HG02678 (cell line): ENCODE data around the gene UNC5A.

ENCODE experiments used
- ATAC-seq: cut with Tn5 transposase; IDR thresholded peaks from one replicate; pipeline ENCODE4 v1.9.1; 2021; ENCODE audit warnings: mild to moderate bottlenecking, moderate library complexity; ENCODE audit not compliant: unreplicated experiment

UNC5A gene

GRCh38 chr5:176799488-176799887, 10.9 kb upstream of the UNC5A start:
- ATAC-seq, result no peak

DNA sequence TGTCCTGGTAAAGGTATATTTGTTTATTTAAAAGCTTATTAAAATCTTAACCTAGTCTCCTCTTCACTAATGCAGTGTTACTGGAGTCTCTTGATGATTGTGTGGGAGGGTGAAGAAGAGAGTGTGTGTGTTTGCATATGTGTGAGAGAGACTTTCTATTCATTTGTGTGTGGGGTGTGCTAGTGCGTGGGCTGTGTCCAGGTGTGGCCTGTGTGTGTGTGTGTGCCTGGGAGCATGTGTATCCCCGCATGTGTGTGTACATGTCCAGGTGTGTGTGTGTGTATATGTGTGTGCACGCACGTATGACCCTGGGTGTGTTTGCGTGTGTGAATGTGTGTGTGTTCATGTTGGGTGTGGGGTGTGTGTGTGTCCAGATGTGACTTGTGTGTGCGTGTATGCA, 10.3 kb upstream of the UNC5A start:
- no peak for ATAC-seq

DNA sequence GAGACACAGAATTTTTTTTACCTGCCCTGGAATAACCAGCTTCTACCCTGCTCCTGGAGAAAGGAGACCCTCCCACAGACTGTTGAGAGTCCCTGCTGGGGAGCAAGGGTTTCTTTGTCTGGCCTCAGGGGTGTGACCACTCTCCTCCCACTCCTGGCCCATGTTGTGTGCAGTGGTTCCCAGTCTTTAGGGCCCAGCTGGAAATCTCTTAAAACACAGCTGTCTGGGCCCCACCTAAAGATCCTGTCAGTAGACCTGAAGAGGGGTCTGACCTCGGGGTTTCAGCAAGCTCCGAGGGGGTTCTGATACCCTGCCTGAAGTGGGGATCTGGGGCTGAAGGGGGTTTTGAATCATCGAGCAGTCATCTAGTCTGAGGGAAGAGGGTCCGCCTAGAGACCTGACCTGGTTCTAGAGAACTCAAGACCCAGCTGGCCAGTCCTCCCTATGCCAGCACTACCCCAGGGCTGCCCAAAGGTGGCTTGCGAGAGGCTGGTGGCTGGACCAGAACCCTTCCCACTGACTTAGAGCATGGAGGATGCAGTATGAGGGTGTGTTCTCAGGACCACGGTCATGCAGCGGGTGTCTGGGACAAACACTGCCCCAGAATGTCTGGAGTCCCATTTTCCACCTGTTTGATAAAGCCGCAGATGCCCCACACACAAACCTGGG, 8.1 kb upstream of the UNC5A start:
- no peak for ATAC-seq

GRCh38 chr5:176803068-176803942, 7.1 kb upstream of the UNC5A start:
- no peak for ATAC-seq

DNA sequence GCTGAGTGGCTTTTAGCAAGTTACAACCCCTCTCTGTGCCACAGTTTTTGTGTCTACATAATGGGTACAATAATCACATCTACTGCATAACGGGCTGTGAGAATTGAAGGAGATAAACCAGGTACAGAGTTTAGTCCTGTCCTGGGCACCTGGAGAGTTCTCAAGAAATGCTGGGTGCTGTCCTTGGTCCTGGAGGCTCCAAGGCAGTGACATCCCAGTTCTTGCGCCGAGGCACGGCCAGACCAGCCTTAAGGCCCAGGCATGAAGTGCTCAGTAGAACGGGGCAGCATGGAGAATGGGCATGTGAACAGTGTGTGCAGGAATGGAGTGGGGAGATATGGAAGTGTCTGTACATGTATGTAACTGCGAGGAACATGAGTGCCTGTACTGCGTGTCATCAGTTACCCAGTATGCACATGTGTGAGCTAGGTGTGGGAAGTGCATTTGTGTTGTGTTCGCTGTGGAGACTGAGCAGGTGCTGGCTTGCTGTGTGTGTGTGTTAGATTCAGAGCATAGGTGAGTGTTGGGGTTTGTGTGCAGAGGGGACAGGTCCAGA, 6.3 kb upstream of the UNC5A start:
- ATAC-seq, result no peak

DNA sequence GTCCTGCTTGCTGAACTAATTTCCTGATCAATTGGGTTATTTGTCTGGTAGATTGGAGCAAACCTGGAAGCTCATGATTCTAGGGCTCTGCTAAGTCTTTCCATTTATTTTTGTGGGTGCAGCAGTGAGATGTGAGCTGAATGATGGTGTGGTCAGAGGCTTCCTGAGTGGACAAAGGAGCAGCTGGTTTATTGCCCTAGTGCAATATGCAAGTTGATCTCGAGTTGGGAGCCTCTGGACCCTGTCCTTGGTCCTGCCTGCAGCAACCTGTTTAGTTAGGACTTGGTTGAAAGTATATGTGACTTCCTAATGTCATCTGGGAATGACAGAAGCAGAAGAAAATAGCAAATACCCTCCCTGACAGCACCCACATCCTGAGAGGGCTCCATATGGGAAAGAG, 4.2 kb upstream of the UNC5A start:
- ATAC-seq, result no peak

GRCh38 chr5:176809544-176810080, 747 bp upstream of the UNC5A start:
- ATAC-seq, result no peak

- ATAC-seq, result no peak
These were observed 535 bp downstream of the UNC5A start for GRCh38 chr5:176810687-176811501.

DNA sequence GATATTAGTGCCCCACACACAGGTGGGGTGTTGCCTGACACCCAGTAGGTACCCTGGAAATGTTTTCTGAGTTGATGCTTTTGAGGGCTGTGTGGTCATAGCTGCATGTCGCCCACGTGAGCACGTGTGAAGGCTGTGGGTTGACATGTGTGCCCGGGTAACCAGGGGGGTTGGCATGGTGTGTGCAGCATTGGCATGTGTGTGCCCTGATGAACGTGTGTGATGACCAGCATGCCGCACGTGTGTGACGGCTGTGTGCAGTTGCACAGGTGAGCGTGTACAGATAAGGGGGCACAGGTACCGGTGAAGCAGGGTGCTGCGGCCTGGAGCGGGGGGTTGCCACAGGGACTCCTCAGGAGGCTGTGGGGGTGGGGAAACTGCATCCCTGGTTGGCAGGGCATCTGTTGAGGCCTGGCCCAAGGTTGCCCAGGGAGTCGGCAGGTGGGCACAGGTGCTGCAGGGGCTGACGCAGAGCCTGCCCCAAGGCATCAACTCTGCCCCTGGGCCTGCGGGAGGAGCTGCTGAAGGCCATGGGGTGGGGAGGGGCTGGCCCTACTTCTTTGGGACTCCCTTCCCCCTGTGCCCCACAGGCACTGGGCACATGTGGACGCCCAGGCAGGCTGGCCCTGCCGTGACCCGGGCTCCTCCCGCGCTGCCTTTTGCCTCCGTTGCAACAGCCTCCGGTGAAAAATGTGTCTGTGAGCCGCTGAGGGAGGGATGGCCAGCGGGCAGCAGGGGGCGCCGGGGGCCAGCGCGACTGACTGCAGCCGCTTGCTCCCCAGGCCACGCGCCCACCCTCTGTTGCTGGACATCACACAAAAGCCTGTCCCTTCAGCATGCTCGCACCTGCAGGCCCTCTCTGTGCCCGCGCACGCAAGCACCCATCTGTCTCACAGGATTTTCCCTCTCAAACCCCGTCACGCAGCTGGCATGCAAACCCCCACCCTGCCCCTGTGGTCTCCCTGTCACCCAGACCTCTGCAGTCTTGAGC, 2.2 kb downstream of the UNC5A start:
- ATAC-seq, result no peak

GRCh38 chr5:176813587-176814312, 3.4 kb downstream of the UNC5A start:
- ATAC-seq, result no peak

- no peak for ATAC-seq
These were observed 3.9 kb downstream of the UNC5A start for GRCh38 chr5:176814313-176814685.

DNA sequence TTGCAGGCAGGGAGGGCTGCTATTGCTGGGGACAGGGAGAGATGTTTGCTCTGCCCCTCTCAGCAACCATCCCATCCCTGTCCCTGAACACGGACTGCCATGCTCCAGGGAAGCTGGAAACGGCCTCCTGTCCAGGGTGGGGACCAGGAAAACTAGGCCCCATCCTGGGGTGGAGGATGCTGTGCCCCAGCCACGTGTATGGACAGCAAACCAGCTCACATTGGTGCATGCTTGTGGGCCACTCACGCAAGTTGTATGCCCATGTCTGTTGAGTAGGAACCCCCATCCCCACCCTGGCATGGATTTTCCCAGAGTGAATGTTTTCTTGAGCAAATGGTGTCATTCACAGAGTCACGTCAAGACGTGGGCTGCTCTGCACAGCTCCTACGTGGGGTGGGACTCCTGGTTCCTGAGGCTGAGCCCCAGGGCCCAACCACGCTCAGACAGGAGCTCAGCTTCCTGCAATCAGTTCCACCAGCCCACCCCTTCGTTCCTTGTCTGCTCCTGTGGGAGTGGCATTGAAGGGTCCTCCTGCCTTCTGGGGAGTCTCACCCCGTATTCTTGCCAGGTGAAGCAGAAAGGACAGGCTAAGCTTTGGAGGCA, 4.6 kb downstream of the UNC5A start:
- no peak for ATAC-seq

- no peak for ATAC-seq
These were observed 5.8 kb downstream of the UNC5A start for GRCh38 chr5:176816043-176816745.

DNA sequence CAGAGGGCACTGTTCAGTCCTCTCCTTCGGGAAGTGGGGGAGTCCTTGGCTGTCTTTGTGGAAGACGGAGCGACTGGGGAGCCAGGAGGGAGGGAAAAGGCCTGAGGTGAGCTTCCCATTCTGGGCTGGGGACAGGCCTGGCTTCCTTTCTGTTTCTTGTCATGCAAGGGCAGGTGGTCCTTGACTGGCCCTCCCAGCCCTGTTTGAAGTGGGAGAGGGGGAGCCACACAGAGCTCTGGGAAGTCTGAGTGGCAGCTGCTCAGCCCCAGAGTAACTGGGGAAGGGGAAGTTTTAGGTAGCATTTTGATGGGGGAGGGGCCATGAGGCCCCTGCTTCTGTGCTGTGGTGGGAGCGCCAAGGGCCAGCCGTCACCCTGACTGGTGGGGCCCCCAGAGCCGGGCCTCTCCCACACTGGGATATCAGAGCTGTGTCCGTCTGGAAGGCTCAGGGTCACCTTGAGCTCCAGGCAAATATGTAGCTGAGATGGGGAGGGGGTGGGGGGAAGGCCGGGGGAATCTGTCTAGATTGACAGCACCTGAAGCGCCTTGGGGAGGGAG, 6.5 kb downstream of the UNC5A start:
- ATAC-seq, result no peak

DNA sequence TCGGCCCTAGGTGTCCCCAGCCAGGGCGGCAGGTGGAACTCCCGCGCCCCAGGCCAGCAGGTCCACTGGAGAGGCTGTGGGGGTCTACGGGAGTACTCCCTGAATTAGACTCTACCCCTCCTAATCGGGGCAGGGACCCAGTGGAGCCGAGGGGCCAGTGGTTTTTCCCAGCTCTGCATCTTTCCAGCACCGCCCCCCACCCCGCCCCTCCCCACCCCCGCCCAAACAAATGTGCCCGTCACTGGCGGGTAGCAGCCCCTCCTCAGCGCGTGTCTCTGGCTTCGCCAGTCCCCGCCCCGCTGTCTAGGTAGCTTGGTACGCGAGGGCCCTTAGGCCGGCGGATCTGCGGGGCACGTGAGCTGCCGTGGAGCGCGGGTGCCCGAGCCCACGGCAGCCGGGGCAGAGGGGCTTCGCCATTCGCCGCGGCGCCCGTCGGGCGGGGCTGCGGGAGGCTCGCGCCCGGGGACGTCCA, 7.0 kb downstream of the UNC5A start:
- ATAC-seq, result no peak

DNA sequence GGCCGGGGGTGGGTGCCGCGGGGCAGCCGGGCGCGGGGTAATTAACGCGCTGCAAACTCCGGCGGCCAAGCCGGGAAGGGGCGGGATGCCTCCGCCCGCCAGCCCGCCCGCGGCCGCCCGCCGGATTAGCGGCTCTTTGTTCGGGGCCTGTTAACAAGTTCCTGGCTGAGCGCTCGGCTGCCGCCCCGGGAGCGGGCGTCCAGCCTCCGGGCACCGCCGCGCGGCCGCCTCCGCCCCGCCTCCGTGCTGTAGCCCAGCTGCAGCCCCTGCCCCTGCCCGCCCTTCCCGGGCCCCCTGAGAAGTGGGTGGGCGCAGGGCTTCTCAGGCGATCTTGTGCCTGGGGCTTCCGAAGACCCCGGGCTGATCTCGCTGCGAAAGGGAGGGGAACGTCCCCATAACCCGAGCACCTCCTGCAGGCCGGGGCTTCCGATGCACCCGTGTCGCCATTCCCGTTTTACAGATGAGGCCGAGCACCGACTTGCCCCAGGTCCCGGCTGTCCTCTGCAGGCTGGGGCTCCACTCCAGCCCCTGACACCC, 7.5 kb downstream of the UNC5A start:
- peak; percentile 28 for ATAC-seq

DNA sequence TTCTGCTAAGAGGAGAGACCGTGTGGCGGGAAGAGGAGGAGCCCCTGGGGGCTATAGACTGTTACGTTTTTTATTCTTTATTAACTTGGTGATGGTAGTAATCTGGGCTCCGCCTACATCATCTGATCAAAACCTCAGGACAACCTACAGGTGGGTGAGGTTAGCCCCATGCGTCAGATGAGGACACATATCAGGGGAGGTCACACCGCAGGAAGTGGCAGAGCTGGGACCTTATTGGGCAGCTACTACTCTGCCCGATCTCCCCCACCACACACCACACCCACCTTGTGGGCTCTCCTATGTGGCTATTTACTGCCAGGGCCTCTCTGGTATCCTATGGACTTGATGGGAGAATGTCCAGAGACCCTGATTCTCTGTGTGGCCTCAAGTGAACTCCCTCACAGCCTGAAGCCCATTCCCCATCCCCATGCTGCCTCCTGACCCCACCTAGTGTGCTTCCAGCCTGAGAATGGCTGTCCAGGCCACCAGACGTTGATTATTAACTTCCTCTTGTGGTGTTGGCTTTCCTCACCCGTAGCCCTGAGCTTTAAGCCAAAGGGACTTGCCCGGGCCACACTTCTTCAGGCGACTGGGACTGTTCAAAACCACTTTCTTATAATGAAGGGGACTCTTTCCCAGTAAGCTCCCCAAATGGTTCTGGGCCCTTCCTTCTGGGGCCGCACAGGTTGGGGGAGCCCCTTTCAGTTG, 8.2 kb downstream of the UNC5A start:
- peak; percentile 70 for ATAC-seq
